Kidney (tissue), 14 donors: ENCODE data around the gene STK32B. TPM values are rescaled to one million over a fixed set of nuclear protein-coding genes. Genes with fewer than 3 reads are reported as not detected.
A peak's percentile ranks its signal among the peaks of the same experiment; 100 is the strongest.
"Not testable (repeated sequence)": the region's sequence is repeated elsewhere in the genome, so short reads cannot be mapped to it uniquely, and the experiment has no call there.

Experiments
- DNase-seq, 5 donors: peaks; one replicate each; pipeline ENCODE4 v3.0.0-alpha.2; 2013 to 2020
- FAIRE-seq: peaks from 2 replicates; lab custom pipeline; 2012; peaks lifted over from hg19 to GRCh38; lab: Jason Lieb, UNC
- H3K27ac ChIP-seq, 2 donors: one replicate each; pipeline ENCODE4 v1.7.0; 2013; ENCODE audit warnings: low read depth in 2 of 2, low read length in 2 of 2, inconsistent platforms in 1 of 2
- H3K27me3 ChIP-seq: one replicate; pipeline ENCODE4 v1.7.1; 2013; ENCODE audit warnings: low read length, inconsistent platforms; ENCODE audit not compliant: control insufficient read depth, insufficient read depth
- H3K36me3 ChIP-seq, 3 donors: one replicate each; pipeline versions ENCODE4 v1.7.0 to v1.7.1; 2013; ENCODE audit warnings: low read length in 3 of 3, control low read depth in 1 of 3, inconsistent platforms in 1 of 3; ENCODE audit not compliant: insufficient read depth in 3 of 3, control insufficient read depth in 2 of 3
- H3K4me1 ChIP-seq, 3 donors: one replicate each; pipeline versions ENCODE4 v1.7.0 to v1.7.1; 2013; ENCODE audit warnings: low read length in 3 of 3, inconsistent platforms in 1 of 3, low read depth in 1 of 3; ENCODE audit not compliant: control insufficient read depth in 2 of 3, insufficient read depth in 2 of 3
- H3K4me3 ChIP-seq, 3 donors: one replicate each; pipeline versions ENCODE4 v1.7.0 to v1.8.1; 2013; ENCODE audit warnings: low read length in 3 of 3, control low read depth in 1 of 3, inconsistent platforms in 1 of 3
- H3K9ac ChIP-seq, 3 donors: one replicate each; pipeline versions ENCODE4 v1.7.0 to v1.7.1; 2013; ENCODE audit warnings: low read length in 3 of 3, control low read depth in 1 of 3, inconsistent platforms in 1 of 3
- H3K9me3 ChIP-seq, 3 donors: one replicate each; pipeline versions ENCODE4 v1.7.0 to v1.7.1; 2013; ENCODE audit warnings: low read length in 3 of 3, control low read depth in 1 of 3, inconsistent platforms in 1 of 3; ENCODE audit not compliant: control insufficient read depth in 2 of 3, insufficient read depth in 1 of 3
- CTCF ChIP-seq: IDR thresholded peaks from 3 replicates; pipeline ENCODE4 v1.5.1; 2012; ENCODE audit warnings: mild to moderate bottlenecking, moderate library complexity, borderline replicate concordance; ENCODE audit not compliant: insufficient read depth; ENCODE audit errors: extremely low read depth
- intact Hi-C: fragments of 100-400 bp; cut with DNase I; formaldehyde crosslinking; loops from one replicate; pipeline ENCODE4 v1.11.1; 2022
- polyA plus RNA-seq: library from polyadenylated mRNA; stranded (reverse); fragments of 350-450 nt; fragmentation: Illumina TruSeq; extraction: RNeasy Lipid Tissue Mini Kit (QIAGEN cat#74804); gene quantifications from one replicate; pipeline ENCODE4 v1.2.3, GENCODE V29; 2014; ENCODE audit warnings: low read depth, low replicate concordance; ENCODE audit not compliant: insufficient read depth
- total RNA-seq: library from RNA; stranded (reverse); fragmentation: NEBNext Ultra II Directional; extraction: Animal tissue kit (Norgen Biotek cat#: 25700); gene quantifications from one replicate; pipeline ENCODE4 v1.2.1, GENCODE V29; 2021
- donor health status: control.
- donor health status: control.
- donor health status: control.
- donor health status: control.
- donor health status: control.
- donor health status: DM: yes; HTN: yes; CAD: no.
- donor health status: Normal renal cell carcinoma (clear cell type).

The STK32B gene
- total and polyA plus RNA-seq, 2 donors from 2014 or later, result 18.1 to 18.2 TPM

GRCh38 chr4:5429747-5430146, 378.5 kb downstream of the STK32B start:
- no peak for FAIRE-seq
- Histone ChIP-seq H3K4me3 (no peak overlapping the region), H3K9me3 (peaks cover 0 to 2% (median 0%) of the 10 kb centered on the region in 3 donors), H3K4me1 (no peaks in the 10 kb centered on the region), H3K27ac (no peak overlapping the region), H3K36me3 (no peaks in the 10 kb centered on the region), H3K27me3 (no peaks in the 10 kb centered on the region), H3K9ac (no peak overlapping the region)
- DNase-seq, result no peak
- intact Hi-C loops, result no loop called here
- TF ChIP-seq CTCF, result no peak

GRCh38 chr4:5433196-5433595, 381.9 kb downstream of the STK32B start:
- H3K9ac ChIP-seq, result no peak overlapping the region
- no peaks in the 10 kb centered on the region for H3K4me1 ChIP-seq
- TF ChIP-seq CTCF, result no peak
- DNase-seq (no peak), FAIRE-seq (no peak)
- intact Hi-C loops, result no loop called here
- no peaks in the 10 kb centered on the region for H3K27me3 ChIP-seq
- no peaks in the 10 kb centered on the region for H3K36me3 ChIP-seq
- no peak overlapping the region for H3K27ac ChIP-seq
- peaks cover 0 to 2% (median 0%) of the 10 kb centered on the region in 3 donors for H3K9me3 ChIP-seq
- H3K4me3 ChIP-seq, result no peak overlapping the region

GRCh38 chr4:5435201-5435600, 383.9 kb downstream of the STK32B start:
- no peak for DNase-seq
- no peak for FAIRE-seq
- TF ChIP-seq CTCF, result no peak
- H3K36me3 ChIP-seq, result no peaks in the 10 kb centered on the region
- no peaks in the 10 kb centered on the region for H3K4me1 ChIP-seq
- no peak overlapping the region for H3K4me3 ChIP-seq
- H3K9me3 ChIP-seq, result no peaks in the 10 kb centered on the region
- intact Hi-C loops, result no loop called here
- H3K9ac ChIP-seq, result no peak overlapping the region
- no peaks in the 10 kb centered on the region for H3K27me3 ChIP-seq
- H3K27ac ChIP-seq, result no peak overlapping the region

GRCh38 chr4:5435823-5436222, 384.5 kb downstream of the STK32B start:
- no peak for TF ChIP-seq CTCF
- H3K4me1 ChIP-seq, result no peaks in the 10 kb centered on the region
- intact Hi-C loops, result no loop called here
- H3K27me3 ChIP-seq, result no peaks in the 10 kb centered on the region
- H3K9me3 ChIP-seq, result no peaks in the 10 kb centered on the region
- DNase-seq (no peak), FAIRE-seq (no peak)
- no peak overlapping the region for H3K27ac ChIP-seq
- H3K36me3 ChIP-seq, result no peaks in the 10 kb centered on the region
- no peak overlapping the region for H3K9ac ChIP-seq
- H3K4me3 ChIP-seq, result no peak overlapping the region

- H3K4me3 ChIP-seq, H3K4me1 ChIP-seq, H3K9ac ChIP-seq, FAIRE-seq, H3K27me3 ChIP-seq, intact Hi-C loops, H3K27ac ChIP-seq, H3K36me3 ChIP-seq, H3K9me3 ChIP-seq: not testable (repeated sequence)
- peak in 1 of 5 donors; percentile 3 for DNase-seq
These were observed 392.9 kb downstream of the STK32B start for GRCh38 chr4:5443976-5444802.
